ENCODE results near the gene ARID3A. TPM values are rescaled to one million over a fixed set of nuclear protein-coding genes. Genes with fewer than 3 reads are reported as not detected.

ARID3A gene
- total RNA-seq, 1 donor from 2014 or later: 83.0 TPM

DNA sequence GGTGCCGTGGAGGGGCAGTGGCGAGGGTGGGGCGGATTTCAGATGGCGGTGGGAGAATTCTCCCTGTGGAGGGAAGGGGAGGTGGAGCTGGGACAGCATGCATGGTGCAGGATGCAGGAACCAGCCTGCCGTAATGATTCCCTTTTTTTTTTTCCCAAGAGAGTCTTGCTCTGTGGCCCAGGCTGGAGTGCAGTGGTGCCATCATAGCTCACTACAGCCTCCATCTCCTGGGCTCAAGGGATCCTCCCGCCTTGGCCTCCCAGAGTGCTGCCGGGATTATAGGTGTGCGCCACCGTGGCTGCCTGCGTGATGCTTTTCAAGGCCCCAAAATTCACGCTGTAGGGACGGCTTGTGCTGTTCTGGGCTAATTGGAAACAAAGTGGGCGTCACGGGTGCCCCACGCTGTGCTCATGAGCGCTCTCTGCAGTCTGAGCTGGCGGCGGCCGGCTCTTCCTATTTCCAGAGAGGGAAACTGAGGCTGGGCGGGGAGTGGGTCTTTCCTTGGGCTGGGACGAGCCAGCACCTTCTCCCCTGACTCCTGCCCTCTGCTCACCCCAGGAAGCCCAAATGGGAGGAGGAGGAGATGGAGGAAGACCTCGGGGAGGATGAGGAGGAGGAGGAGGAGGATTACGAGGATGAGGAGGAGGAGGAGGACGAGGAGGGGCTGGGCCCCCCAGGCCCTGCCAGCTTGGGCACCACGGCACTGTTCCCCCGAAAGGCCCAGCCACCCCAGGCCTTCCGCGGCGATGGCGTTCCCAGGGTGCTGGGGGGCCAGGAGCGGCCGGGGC lies 6.2 kb downstream of the ARID3A start:
- no peaks in the 10 kb centered on the region for H3K36me3 Mint-ChIP-seq
- H3K4me1 Mint-ChIP-seq (ENCODE audit: unreplicated experiment): peaks cover 9% of the 10 kb centered on the region
- no peaks in the 10 kb centered on the region for H3K27me3 Mint-ChIP-seq
- H3K9me3 Mint-ChIP-seq: no peaks in the 10 kb centered on the region
- no peak overlapping the region for H3K4me3 Mint-ChIP-seq
- DNase-seq (ENCODE audit: extremely low spot score, unreplicated experiment): no peak
- no peak for TF ChIP-seq CTCF (conservative IDR thresholded peaks at IDR 0.05)
- H3K27ac Mint-ChIP-seq: no peak overlapping the region

DNA sequence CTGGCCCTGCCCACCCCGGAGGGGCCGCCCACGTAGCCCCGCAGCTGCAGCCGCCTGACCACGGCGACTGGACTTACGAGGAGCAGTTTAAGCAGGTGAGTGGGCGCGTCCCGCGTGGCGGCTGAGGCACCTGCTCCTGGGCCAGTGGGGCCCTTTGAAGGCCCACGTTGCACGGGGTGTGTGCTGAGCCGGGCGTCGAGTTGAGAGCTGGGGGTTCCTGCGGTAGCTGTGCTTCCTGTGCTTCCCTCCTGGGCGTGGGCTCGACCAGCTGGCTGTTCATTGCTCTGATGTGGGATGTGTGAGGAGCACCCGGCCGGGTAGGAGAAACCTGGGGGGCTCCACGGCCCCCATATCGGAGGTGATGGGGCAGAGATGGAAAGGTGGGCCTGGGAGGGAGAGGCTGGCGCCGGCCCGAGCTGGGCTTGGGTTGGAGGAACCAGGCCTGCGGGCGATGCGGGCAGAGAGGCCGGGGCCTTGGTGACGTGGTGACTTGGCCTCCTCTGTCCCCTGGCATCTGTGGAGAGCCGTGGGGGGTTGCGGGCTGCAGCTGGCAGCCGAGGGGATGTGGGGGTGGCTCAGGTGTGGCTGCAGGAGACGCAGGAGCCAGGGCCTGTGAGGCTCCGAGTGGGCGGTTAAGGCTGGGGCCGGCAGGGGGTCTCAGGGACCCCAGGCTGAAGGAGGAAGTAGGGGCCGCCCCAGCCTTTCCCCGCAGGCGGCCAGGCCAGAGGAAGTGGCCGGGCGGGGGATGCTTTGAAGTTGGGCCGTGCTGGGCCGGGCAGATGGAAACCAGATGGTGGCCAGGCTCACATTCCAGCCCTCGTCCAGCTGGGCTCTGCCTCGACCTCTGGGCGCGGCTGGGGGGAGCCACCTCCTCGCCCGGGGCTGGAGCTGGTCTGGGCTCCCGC lies 7.1 kb downstream of the ARID3A start:
- TF ChIP-seq CTCF (conservative IDR thresholded peaks at IDR 0.05): no peak
- Mint-ChIP-seq H3K27ac (peak overlapping the region; percentile 72), H3K4me1 (ENCODE audit: unreplicated experiment) (peaks cover 9% of the 10 kb centered on the region), H3K27me3 (no peaks in the 10 kb centered on the region), H3K9me3 (no peaks in the 10 kb centered on the region), H3K36me3 (peaks cover 4% of the 10 kb centered on the region), H3K4me3 (peak overlapping the region; percentile 72)
- peak; percentile 70 for DNase-seq (ENCODE audit: extremely low spot score, unreplicated experiment)

DNA sequence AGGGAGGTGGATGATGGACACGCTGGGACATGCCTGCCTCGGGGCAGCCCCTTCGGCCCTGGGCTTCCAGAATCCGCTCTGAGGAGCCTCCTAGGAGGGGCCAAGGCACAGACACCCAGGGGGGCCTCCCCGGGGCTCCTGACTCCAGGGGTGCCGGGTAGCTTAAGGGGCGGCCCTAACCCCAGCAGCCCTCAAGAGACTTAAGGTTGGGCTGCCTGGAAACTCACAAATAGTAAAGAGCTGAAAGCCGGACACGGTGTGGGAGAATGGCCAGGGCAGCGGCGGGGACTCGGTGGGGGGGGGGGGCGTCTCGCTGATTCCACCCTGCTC lies 7.7 kb downstream of the ARID3A start:
- Mint-ChIP-seq H3K9me3 (no peaks in the 10 kb centered on the region), H3K4me3 (peak overlapping the region; percentile 39), H3K4me1 (ENCODE audit: unreplicated experiment) (peaks cover 13% of the 10 kb centered on the region), H3K27me3 (no peaks in the 10 kb centered on the region), H3K27ac (no peak overlapping the region), H3K36me3 (peaks cover 8% of the 10 kb centered on the region)
- DNase-seq (ENCODE audit: extremely low spot score, unreplicated experiment): no peak
- TF ChIP-seq CTCF (conservative IDR thresholded peaks at IDR 0.05): no peak

- H3K9me3 Mint-ChIP-seq: no peaks in the 10 kb centered on the region
- no peak for DNase-seq (ENCODE audit: extremely low spot score, unreplicated experiment)
- H3K4me3 Mint-ChIP-seq: no peak overlapping the region
Observed at GRCh38 chr19:934197-934840, 8.5 kb downstream of the ARID3A start.

More at GRCh38 chr19:934197-934840, 8.5 kb downstream of the ARID3A start:
- TF ChIP-seq CTCF (conservative IDR thresholded peaks at IDR 0.05): no peak
- Mint-ChIP-seq H3K4me1 (ENCODE audit: unreplicated experiment) (peaks cover 14% of the 10 kb centered on the region), H3K36me3 (peaks cover 9% of the 10 kb centered on the region), H3K27me3 (no peaks in the 10 kb centered on the region), H3K27ac (no peak overlapping the region)

All from type B pancreatic cell (in vitro differentiated cells).